Esophagus muscularis mucosa (tissue), 4 donors: ENCODE data around the gene CSTF1. TPM values are rescaled to one million over a fixed set of nuclear protein-coding genes. Genes with fewer than 3 reads are reported as not detected.
"Not testable (repeated sequence)": the region's sequence is repeated elsewhere in the genome, so short reads cannot be mapped to it uniquely, and the experiment has no call there.

Source experiments
- DNase-seq: peaks from one replicate; pipeline ENCODE4 v3.0.0-alpha.2; 2017; ENCODE audit errors: extremely low spot score
- H3K27ac ChIP-seq, 4 donors: fragments of 200-600 bp; sonication (generic); replicated peaks in 1 of 4; 1 replicate in 3 of 4; 2 replicates in 1 of 4; pipeline ENCODE4 v1.5.1; 2016 to 2019; ENCODE audit warnings: mild to moderate bottlenecking in 1 of 4
- H3K27me3 ChIP-seq, 4 donors: fragments of 200-600 bp; sonication (generic); one replicate each; pipeline versions ENCODE4 v1.5.1 to v1.6.0; 2016 to 2019
- H3K36me3 ChIP-seq, 4 donors: fragments of 200-600 bp; sonication (generic); one replicate each; pipeline ENCODE4 v1.5.1; 2016 to 2019
- H3K4me1 ChIP-seq, 4 donors: fragments of 200-600 bp; sonication (generic); one replicate each; pipeline ENCODE4 v1.5.1; 2016 to 2019
- H3K4me3 ChIP-seq, 4 donors: fragments of 200-600 bp; sonication (generic); 1 replicate in 2 of 4; 2 replicates in 2 of 4; pipeline ENCODE4 v1.5.1; 2016 to 2019; ENCODE audit warnings: mild to moderate bottlenecking in 4 of 4, moderate library complexity in 1 of 4
- H3K9me3 ChIP-seq, 4 donors: fragments of 200-600 bp; sonication (generic); 1 replicate in 3 of 4; 2 replicates in 1 of 4; pipeline ENCODE4 v1.5.1; 2016 to 2019
- CTCF ChIP-seq, 3 experiments: fragments of 200-600 bp in 2 of 3; fragments of 450-650 bp in 1 of 3; sonication (generic) in 2 of 3; IDR thresholded peaks; one replicate each; pipeline ENCODE4 v1.5.1; 2017 to 2019; ENCODE audit warnings: antibody characterized with exemption in 3 of 3, mild to moderate bottlenecking in 2 of 3, moderate library complexity in 1 of 3
- EP300 ChIP-seq: sonication (generic); formaldehyde crosslinking; IDR thresholded peaks from one replicate; pipeline ENCODE4 v1.6.1; 2017; ENCODE audit warnings: antibody characterized with exemption
- POLR2A ChIP-seq: fragments of 450-650 bp; IDR thresholded peaks from one replicate; pipeline ENCODE4 v1.6.1; 2017; ENCODE audit warnings: antibody characterized with exemption, moderate library complexity, mild to moderate bottlenecking, low read depth
- POLR2AphosphoS5 ChIP-seq, 2 donors: sonication (generic); formaldehyde crosslinking; IDR thresholded peaks; one replicate each; pipeline ENCODE4 v1.6.1; 2017; ENCODE audit warnings: antibody characterized with exemption in 2 of 2
- WGBS: methylation state at CpG from one replicate; pipeline ENCODE4 v1.1.5; 2018; 5-methylcytosine and 5-hydroxymethylcytosine counted together
- intact Hi-C: fragments of 100-400 bp; cut with DNase I; formaldehyde crosslinking; loops from one replicate; pipeline ENCODE4 v1.15.1; 2023
- total RNA-seq, 4 donors: library from RNA; depleted of rRNA; stranded (reverse); fragments of >200 nt; gene quantifications; one replicate each; pipeline versions ENCODE4 v1.1.0 to v1.2.1, GENCODE V29; 2016

The CSTF1 gene
- total RNA-seq, 4 donors from 2014 or later = 16.2 to 22.9 (median 20.7) TPM

- no peaks in the 10 kb centered on the region for H3K27me3 ChIP-seq
- peaks cover 4 to 6% (median 5%) of the 10 kb centered on the region in 4 donors for H3K4me1 ChIP-seq
- no peak overlapping the region for H3K27ac ChIP-seq
- intact Hi-C loops = no loop called here
- H3K36me3 ChIP-seq = peaks cover 0 to 15% (median 7%) of the 10 kb centered on the region in 4 donors
- DNase-seq = peak; percentile 75
- no peak overlapping the region for H3K4me3 ChIP-seq
- no peaks in the 10 kb centered on the region for H3K9me3 ChIP-seq
- TF ChIP-seq POLR2A (no peak), POLR2AphosphoS5 (IDR thresholded peaks at IDR 0.05) (no peak), CTCF (IDR thresholded peaks at IDR 0.05) (no peak), EP300 (no peak)
- WGBS = 94% methylated on average over 6 of the region's 6 CpGs
Observed at GRCh38 chr20:56386219-56386618, 6.2 kb upstream of the CSTF1 start.

- TF ChIP-seq EP300 = no peak
- no peak for TF ChIP-seq CTCF (IDR thresholded peaks at IDR 0.05)
- no peak for TF ChIP-seq POLR2A
- intact Hi-C loops = no loop called here
- Histone ChIP-seq H3K4me3 (no peak overlapping the region), H3K27me3 (no peaks in the 10 kb centered on the region), H3K4me1 (peaks cover 18 to 21% (median 19%) of the 10 kb centered on the region in 4 donors), H3K36me3 (peaks cover 0 to 12% (median 7%) of the 10 kb centered on the region in 4 donors), H3K9me3 (no peaks in the 10 kb centered on the region), H3K27ac (no peak overlapping the region)
- DNase-seq = peak; percentile 31
- 84% methylated on average over 4 of the region's 4 CpGs for WGBS
Observed at GRCh38 chr20:56388882-56389281, 3.6 kb upstream of the CSTF1 start.

GRCh38 chr20:56389807-56390206, 2.6 kb upstream of the CSTF1 start:
- Histone ChIP-seq H3K9me3 (no peaks in the 10 kb centered on the region), H3K4me1 (peaks cover 24 to 30% (median 27%) of the 10 kb centered on the region in 4 donors), H3K36me3 (peaks cover 0 to 9% (median 7%) of the 10 kb centered on the region in 4 donors), H3K27ac (no peak overlapping the region), H3K27me3 (no peaks in the 10 kb centered on the region), H3K4me3 (no peak overlapping the region)
- intact Hi-C loops = loop anchor here (1.0 kb wide), 1 partner anchor 23 kb away; no protein-coding TSS in a partner anchor
- 89% methylated on average over 4 of the region's 4 CpGs for WGBS
- no peak for TF ChIP-seq CTCF (IDR thresholded peaks at IDR 0.05)
- peak; percentile 53 for DNase-seq

GRCh38 chr20:56390396-56390795, 2.0 kb upstream of the CSTF1 start:
- intact Hi-C loops = loop anchor here (1.0 kb wide), 1 partner anchor 23 kb away; no protein-coding TSS in a partner anchor
- peaks cover under 1 to 11% (median 8%) of the 10 kb centered on the region in 4 donors for H3K36me3 ChIP-seq
- not testable (repeated sequence) for H3K9me3 ChIP-seq, H3K4me3 ChIP-seq, H3K27ac ChIP-seq, H3K27me3 ChIP-seq
- WGBS = 97% methylated on average over 9 of the region's 9 CpGs
- DNase-seq = peak; percentile 72
- H3K4me1 ChIP-seq = peaks cover 24 to 36% (median 28%) of the 10 kb centered on the region in 4 donors

- no peaks in the 10 kb centered on the region for H3K27me3 ChIP-seq
- peak overlapping the region; percentile 74 to 95 (median 85) for H3K4me3 ChIP-seq
- no peak overlapping the region for H3K27ac ChIP-seq
- peak; percentile 14 for DNase-seq
- no peaks in the 10 kb centered on the region for H3K9me3 ChIP-seq
- H3K36me3 ChIP-seq = peaks cover 7 to 13% (median 10%) of the 10 kb centered on the region in 4 donors
- intact Hi-C loops = no loop called here
- 22% methylated on average over 10 of the region's 10 CpGs for WGBS
- peaks cover 24 to 38% (median 28%) of the 10 kb centered on the region in 4 donors for H3K4me1 ChIP-seq
- TF ChIP-seq CTCF (IDR thresholded peaks at IDR 0.05) (no peak), POLR2A (no peak), EP300 (no peak), POLR2AphosphoS5 (IDR thresholded peaks at IDR 0.05) (no peak)
Observed at GRCh38 chr20:56391037-56391436, 1.4 kb upstream of the CSTF1 start.
